Measurements from ENCODE around the gene ZNF408.
"Not testable (repeated sequence)": the region's sequence is repeated elsewhere in the genome, so short reads cannot be mapped to it uniquely, and the experiment has no call there.

Gene ZNF408

GRCh38 chr11:46667043-46667481 is 33.8 kb upstream of the ZNF408 start:
- Histone ChIP-seq H3K9ac (ENCODE audit: low read length) (peak overlapping the region; percentile 27), H3K9me3 (ENCODE audit: control insufficient read depth, low read length) (no peaks in the 10 kb centered on the region), H3K4me3 (ENCODE audit: low read length) (peak overlapping the region; percentile 6), H3K36me3 (ENCODE audit: control insufficient read depth, insufficient read depth, low read length, severe bottlenecking) (peaks cover 59% of the 10 kb centered on the region), H3K4me1 (ENCODE audit: control insufficient read depth, insufficient read depth, low read length) (peaks cover 45% of the 10 kb centered on the region), H3K27me3 (replicated peaks; ENCODE audit: control insufficient read depth, insufficient read depth, low read length) (no peaks in the 10 kb centered on the region)
- no peak for DNase-seq (ENCODE audit: low read depth)

- no peak for DNase-seq (ENCODE audit: low read depth)
- Histone ChIP-seq H3K9me3 (ENCODE audit: control insufficient read depth, low read length) (no peaks in the 10 kb centered on the region), H3K4me1 (ENCODE audit: control insufficient read depth, insufficient read depth, low read length) (peaks cover 43% of the 10 kb centered on the region), H3K9ac (ENCODE audit: low read length) (no peak overlapping the region), H3K4me3 (ENCODE audit: low read length) (no peak overlapping the region), H3K36me3 (ENCODE audit: control insufficient read depth, insufficient read depth, low read length, severe bottlenecking) (peaks cover 64% of the 10 kb centered on the region), H3K27me3 (replicated peaks; ENCODE audit: control insufficient read depth, insufficient read depth, low read length) (no peaks in the 10 kb centered on the region)
Measured at GRCh38 chr11:46668480-46669085, 32.2 kb upstream of the ZNF408 start.

- no peak overlapping the region for H3K9ac ChIP-seq (ENCODE audit: low read length)
- peaks cover 39% of the 10 kb centered on the region for H3K4me1 ChIP-seq (ENCODE audit: control insufficient read depth, insufficient read depth, low read length)
- H3K27me3 ChIP-seq (replicated peaks; ENCODE audit: control insufficient read depth, insufficient read depth, low read length): no peaks in the 10 kb centered on the region
- no peak overlapping the region for H3K4me3 ChIP-seq (ENCODE audit: low read length)
- no peaks in the 10 kb centered on the region for H3K9me3 ChIP-seq (ENCODE audit: control insufficient read depth, low read length)
- no peak for DNase-seq (ENCODE audit: low read depth)
- H3K36me3 ChIP-seq (ENCODE audit: control insufficient read depth, insufficient read depth, low read length, severe bottlenecking): peaks cover 56% of the 10 kb centered on the region
Measured at GRCh38 chr11:46669711-46670139, 31.1 kb upstream of the ZNF408 start.

- H3K4me1 ChIP-seq (ENCODE audit: control insufficient read depth, insufficient read depth, low read length): peaks cover 47% of the 10 kb centered on the region
- not testable (repeated sequence) for H3K9me3 ChIP-seq (ENCODE audit: control insufficient read depth, low read length); H3K9ac ChIP-seq (ENCODE audit: low read length); DNase-seq (ENCODE audit: low read depth); H3K27me3 ChIP-seq (replicated peaks; ENCODE audit: control insufficient read depth, insufficient read depth, low read length); H3K4me3 ChIP-seq (ENCODE audit: low read length)
- peaks cover 50% of the 10 kb centered on the region for H3K36me3 ChIP-seq (ENCODE audit: control insufficient read depth, insufficient read depth, low read length, severe bottlenecking)
Measured at GRCh38 chr11:46670521-46670920, 30.3 kb upstream of the ZNF408 start.

- H3K9me3 ChIP-seq (ENCODE audit: control insufficient read depth, low read length): no peaks in the 10 kb centered on the region
- no peaks in the 10 kb centered on the region for H3K27me3 ChIP-seq (replicated peaks; ENCODE audit: control insufficient read depth, insufficient read depth, low read length)
- H3K4me1 ChIP-seq (ENCODE audit: control insufficient read depth, insufficient read depth, low read length): peaks cover 45% of the 10 kb centered on the region
- no peak for DNase-seq (ENCODE audit: low read depth)
- no peak overlapping the region for H3K9ac ChIP-seq (ENCODE audit: low read length)
- peaks cover 56% of the 10 kb centered on the region for H3K36me3 ChIP-seq (ENCODE audit: control insufficient read depth, insufficient read depth, low read length, severe bottlenecking)
- no peak overlapping the region for H3K4me3 ChIP-seq (ENCODE audit: low read length)
Measured at GRCh38 chr11:46671958-46672315, 28.9 kb upstream of the ZNF408 start.

GRCh38 chr11:46672381-46672839 is 28.4 kb upstream of the ZNF408 start:
- Histone ChIP-seq H3K4me3 (ENCODE audit: low read length) (no peak overlapping the region), H3K36me3 (ENCODE audit: control insufficient read depth, insufficient read depth, low read length, severe bottlenecking) (peaks cover 61% of the 10 kb centered on the region), H3K4me1 (ENCODE audit: control insufficient read depth, insufficient read depth, low read length) (peaks cover 40% of the 10 kb centered on the region), H3K27me3 (replicated peaks; ENCODE audit: control insufficient read depth, insufficient read depth, low read length) (no peaks in the 10 kb centered on the region), H3K9me3 (ENCODE audit: control insufficient read depth, low read length) (no peaks in the 10 kb centered on the region), H3K9ac (ENCODE audit: low read length) (no peak overlapping the region)
- no peak for DNase-seq (ENCODE audit: low read depth)

GRCh38 chr11:46673713-46674462 is 26.9 kb upstream of the ZNF408 start:
- Histone ChIP-seq H3K4me3 (ENCODE audit: low read length) (no peak overlapping the region), H3K4me1 (ENCODE audit: control insufficient read depth, insufficient read depth, low read length) (peaks cover 44% of the 10 kb centered on the region), H3K9ac (ENCODE audit: low read length) (no peak overlapping the region), H3K27me3 (replicated peaks; ENCODE audit: control insufficient read depth, insufficient read depth, low read length) (no peaks in the 10 kb centered on the region), H3K36me3 (ENCODE audit: control insufficient read depth, insufficient read depth, low read length, severe bottlenecking) (peaks cover 59% of the 10 kb centered on the region), H3K9me3 (ENCODE audit: control insufficient read depth, low read length) (no peaks in the 10 kb centered on the region)
- DNase-seq (ENCODE audit: low read depth): no peak

GRCh38 chr11:46674463-46675287 is 26.2 kb upstream of the ZNF408 start:
- Histone ChIP-seq H3K4me3 (ENCODE audit: low read length) (no peak overlapping the region), H3K4me1 (ENCODE audit: control insufficient read depth, insufficient read depth, low read length) (peaks cover 44% of the 10 kb centered on the region), H3K9ac (ENCODE audit: low read length) (peak overlapping the region; percentile 50), H3K27me3 (replicated peaks; ENCODE audit: control insufficient read depth, insufficient read depth, low read length) (no peaks in the 10 kb centered on the region), H3K36me3 (ENCODE audit: control insufficient read depth, insufficient read depth, low read length, severe bottlenecking) (peaks cover 59% of the 10 kb centered on the region), H3K9me3 (ENCODE audit: control insufficient read depth, low read length) (no peaks in the 10 kb centered on the region)
- no peak for DNase-seq (ENCODE audit: low read depth)

GRCh38 chr11:46675288-46675851 is 25.5 kb upstream of the ZNF408 start:
- peak; percentile 80 for DNase-seq (ENCODE audit: low read depth)
- H3K36me3 ChIP-seq (ENCODE audit: control insufficient read depth, insufficient read depth, low read length, severe bottlenecking): peaks cover 62% of the 10 kb centered on the region

GRCh38 chr11:46675949-46676348 is 24.9 kb upstream of the ZNF408 start:
- Histone ChIP-seq H3K36me3 (ENCODE audit: control insufficient read depth, insufficient read depth, low read length, severe bottlenecking) (peaks cover 68% of the 10 kb centered on the region), H3K9me3 (ENCODE audit: control insufficient read depth, low read length) (no peaks in the 10 kb centered on the region), H3K27me3 (replicated peaks; ENCODE audit: control insufficient read depth, insufficient read depth, low read length) (no peaks in the 10 kb centered on the region), H3K9ac (ENCODE audit: low read length) (peak overlapping the region; percentile 65), H3K4me1 (ENCODE audit: control insufficient read depth, insufficient read depth, low read length) (peaks cover 38% of the 10 kb centered on the region), H3K4me3 (ENCODE audit: low read length) (peak overlapping the region; percentile 9)
- no peak for DNase-seq (ENCODE audit: low read depth)

More at GRCh38 chr11:46675288-46675851, 25.5 kb upstream of the ZNF408 start:
- peak overlapping the region; percentile 65 for H3K9ac ChIP-seq (ENCODE audit: low read length)
- no peaks in the 10 kb centered on the region for H3K27me3 ChIP-seq (replicated peaks; ENCODE audit: control insufficient read depth, insufficient read depth, low read length)
- H3K4me1 ChIP-seq (ENCODE audit: control insufficient read depth, insufficient read depth, low read length): peaks cover 44% of the 10 kb centered on the region
- no peaks in the 10 kb centered on the region for H3K9me3 ChIP-seq (ENCODE audit: control insufficient read depth, low read length)
- peak overlapping the region; percentile 9 for H3K4me3 ChIP-seq (ENCODE audit: low read length)
